Stimulated activated CD4-positive, alpha-beta T cell treated with anti-CD3 and anti-CD28 coated beads, Interleukin-15, amount 100 ng/mL, for 48 hours (primary cell): ENCODE results near the gene SAA1.

ENCODE experiments used
- DNase-seq, 2 donors: peaks; one replicate each; pipeline ENCODE4 v3.0.0-alpha.2; 2020; ENCODE audit warnings: low read depth in 2 of 2

The SAA1 gene

DNA sequence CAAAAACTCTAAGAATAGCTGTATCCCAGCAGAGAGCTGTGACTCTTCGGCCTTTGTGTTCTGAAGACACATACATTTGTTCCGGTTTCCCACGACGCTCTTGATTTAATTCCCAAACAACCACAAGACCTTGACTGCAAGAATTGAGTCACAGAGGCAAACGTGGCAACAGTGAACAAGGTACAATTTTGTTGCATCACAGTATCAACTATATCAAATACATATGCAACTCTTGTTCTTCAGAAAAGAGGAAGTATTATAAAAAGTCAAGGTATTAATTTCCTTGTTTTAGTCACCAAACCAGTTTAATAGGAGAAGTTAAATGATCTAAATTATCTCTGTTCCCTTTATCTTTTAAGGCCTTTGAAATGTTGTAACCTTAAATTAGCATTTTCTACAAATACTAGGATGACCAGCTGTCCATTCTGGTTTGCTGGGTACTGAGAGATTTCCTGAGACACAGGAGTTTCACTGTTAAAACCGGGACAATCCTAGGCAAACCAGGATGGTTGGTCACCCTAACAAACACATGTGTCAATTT is 44.8 kb downstream of the SAA1 start:
- DNase-seq = no peak

DNA sequence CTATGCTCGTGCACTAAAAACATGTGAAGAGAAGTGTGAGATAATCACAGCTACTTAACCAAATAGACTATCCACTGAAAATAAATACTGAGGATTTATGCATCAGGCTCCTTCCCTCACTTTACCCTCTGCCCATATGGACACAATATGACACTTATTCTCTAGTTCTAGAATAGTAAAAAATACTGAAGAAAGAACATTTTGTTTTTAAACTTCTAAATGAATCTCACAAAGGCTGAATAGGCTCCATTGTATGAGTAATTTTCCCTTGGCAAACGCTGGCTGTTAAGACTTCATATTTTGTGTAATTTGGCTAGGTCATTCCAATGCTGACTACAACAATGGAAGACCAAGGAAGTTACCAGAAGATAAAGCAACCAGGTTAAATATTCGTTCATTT is 45.9 kb downstream of the SAA1 start:
- DNase-seq = no peak

DNA sequence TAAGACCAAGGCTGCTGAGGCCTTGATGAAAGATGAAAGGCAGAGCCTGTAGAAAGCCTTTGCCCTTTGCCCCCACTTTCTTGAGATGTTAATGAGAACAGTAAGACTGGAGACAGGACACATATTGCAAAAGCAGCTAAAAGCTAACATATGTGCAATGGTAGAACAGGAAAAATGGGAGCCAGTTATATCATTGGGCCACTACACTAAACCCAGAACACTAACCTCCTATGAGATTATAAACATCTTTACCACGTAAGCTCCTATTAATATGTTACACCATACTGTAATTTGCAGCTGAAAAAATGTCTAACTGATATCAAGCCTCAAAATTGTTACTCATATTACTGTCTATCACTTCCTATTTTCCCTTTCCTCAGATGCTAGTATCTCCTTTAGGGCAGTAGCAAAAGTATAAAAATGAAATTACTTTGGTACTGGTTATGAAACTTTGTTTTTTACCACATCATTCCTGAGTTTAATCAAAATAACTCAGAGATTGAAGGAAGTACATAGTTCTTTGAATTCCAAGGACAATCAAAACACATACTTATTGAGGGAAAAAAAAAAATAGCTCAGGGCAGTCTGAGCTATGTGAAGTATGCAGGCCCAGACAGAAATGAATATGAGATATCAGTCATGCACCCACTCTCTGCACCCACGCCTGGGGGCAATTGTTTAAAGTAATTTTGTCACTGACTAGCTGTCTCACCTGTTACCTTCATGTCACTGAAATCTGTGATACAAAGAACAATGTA is 46.8 kb downstream of the SAA1 start:
- DNase-seq = no peak

DNA sequence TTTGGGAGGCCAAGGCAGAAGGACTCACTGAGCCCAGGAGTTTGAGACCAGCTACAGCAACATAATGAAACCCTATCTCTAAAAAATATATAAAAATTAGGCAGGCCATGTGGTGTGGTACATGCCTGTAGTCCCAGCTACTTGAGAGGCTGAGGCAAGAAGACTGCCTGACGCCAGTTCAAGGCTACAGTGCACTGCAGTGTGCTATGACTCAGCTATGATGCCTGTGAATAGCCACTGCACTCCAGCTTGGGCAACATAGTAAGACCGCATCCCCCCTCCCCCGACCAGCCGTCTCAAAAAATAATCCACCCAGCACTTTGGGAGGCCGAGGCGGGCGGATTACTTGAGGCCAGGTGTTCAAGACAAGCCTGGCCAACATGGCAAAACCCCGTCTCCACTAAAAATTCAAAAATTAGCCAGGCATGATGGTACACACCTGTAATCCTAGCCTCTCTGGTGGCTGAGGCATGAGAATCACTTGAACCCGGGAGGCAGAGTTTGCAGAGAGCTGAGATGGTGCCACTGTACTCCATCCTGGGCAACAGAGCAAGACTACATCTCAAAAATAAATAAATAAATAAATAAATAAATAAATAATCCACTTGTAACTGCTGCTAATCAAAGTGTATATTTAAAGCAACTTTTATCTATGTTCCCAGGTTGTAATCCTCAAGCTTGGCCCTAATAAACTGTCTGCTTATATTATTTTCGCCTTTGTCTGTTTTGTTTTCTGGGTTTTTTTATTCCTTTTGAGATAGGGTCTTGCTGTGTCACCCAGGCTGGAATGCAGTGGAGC is 48.1 kb downstream of the SAA1 start:
- DNase-seq = no peak

DNA sequence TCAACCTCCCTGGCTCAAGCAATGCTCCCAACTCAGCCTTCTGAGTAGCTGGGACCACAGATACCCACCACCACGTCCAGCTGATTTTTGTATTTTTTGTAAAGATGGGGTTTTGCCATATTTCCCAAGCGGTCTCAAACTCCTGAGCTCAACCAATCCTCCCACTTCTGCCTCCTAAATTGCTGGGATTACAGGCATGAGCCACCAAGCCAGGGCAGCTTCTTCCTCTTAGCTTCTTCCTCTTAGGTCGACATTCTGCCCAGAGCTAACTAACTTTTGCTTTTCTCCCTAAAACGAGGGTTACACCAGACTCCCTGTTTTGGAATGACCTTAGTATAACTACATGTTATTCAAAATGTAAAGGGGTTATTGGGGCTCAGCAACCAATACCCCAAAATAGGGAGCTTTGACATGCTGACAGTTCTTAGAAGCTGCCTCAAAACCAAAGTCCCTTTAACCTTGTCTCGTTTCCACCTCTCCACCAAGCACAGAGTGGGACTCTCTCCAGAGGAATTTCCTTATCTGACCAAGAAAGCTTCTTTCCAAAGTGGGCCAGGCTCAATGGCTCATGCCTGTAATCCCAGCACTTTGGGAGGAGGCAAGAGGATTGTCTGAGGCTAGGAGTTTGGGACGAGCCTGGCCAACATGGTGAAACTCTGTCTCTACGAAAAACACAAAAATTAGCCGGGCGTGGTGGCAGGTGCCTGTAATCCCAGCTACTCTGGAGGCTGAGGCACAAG is 48.9 kb downstream of the SAA1 start:
- no peak for DNase-seq

DNA sequence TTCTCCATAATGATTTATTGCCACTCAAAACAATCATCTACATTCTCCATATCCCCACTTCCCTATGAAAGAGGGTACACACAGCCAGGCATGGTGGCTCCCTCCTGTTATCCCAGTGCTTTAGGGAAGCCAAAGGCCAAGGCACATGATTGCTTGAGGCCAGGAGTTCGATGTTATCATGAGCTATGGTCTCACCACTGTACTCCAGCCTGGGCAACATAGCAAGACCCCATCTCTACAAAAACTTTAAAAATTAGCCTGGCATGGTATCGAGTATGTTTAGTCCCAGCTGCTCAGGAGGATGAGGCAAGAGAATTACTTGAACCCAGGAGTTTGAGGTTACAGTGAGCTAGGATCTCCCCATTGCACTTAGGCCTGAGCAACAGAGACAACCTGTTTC is 49.8 kb downstream of the SAA1 start:
- no peak for DNase-seq

DNA sequence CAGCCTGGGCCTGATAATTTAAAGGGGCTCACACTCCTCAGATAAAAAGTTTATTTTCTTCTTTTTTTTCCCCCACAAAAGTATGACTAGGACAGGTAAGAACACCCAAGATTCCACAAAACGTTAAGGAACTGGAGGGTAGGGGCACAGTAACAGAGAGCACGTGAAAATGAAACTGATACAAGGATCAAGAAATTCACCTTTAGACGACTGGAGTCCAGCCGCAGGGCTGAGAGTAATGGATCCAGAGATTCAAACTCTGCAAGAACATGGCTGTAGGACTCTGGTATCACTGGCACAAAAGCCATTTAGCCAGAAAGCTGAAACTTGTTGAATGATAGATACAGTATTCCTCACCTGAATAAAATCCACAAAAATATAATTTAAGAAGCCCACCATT is 51.5 kb downstream of the SAA1 start:
- DNase-seq = no peak
